Measurements from ENCODE around the gene MPO. TPM values are rescaled to one million over a fixed set of nuclear protein-coding genes. Genes with fewer than 3 reads are reported as not detected.
A peak's percentile ranks its signal among the peaks of the same experiment; 100 is the strongest.

The MPO gene
- total and polyA plus RNA-seq, 2 donors (not counting 1 experiment from before 2014, with no cell fraction given) = 0.07 TPM; not detected in 1

GRCh38 chr17:58250344-58251011 is 30.3 kb downstream of the MPO start:
- peak overlapping the region; percentile 93 for H2AFZ ChIP-seq (ENCODE audit: insufficient read depth, low read depth, low read length, poor library complexity, severe bottlenecking)
- Mint-ChIP-seq H3K4me3 (peak overlapping the region; percentile 92), H3K4me1 (peaks cover 19% of the 10 kb centered on the region), H3K9me3 (ENCODE audit: insufficient read depth) (no peaks in the 10 kb centered on the region), H3K27me3 (peaks cover 18% of the 10 kb centered on the region), H3K27ac (no peak overlapping the region)
- H3K9me3 ChIP-seq (ENCODE audit: control extremely low read depth in 1 of 3, control insufficient read depth in 2 of 3, insufficient read depth in 1 of 3, low read length in 2 of 3) = no peaks in the 10 kb centered on the region
- ATAC-seq (ENCODE audit: low read depth) (no peak), DNase-seq (no peak)
- no peaks in the 10 kb centered on the region for H4K20me1 ChIP-seq (ENCODE audit: control insufficient read depth, insufficient read depth, low read length, poor library complexity, severe bottlenecking)
- WGBS (ENCODE audit: insufficient coverage) = 83% methylated on average over 6 of the region's 12 CpGs
- ChIA-PET POLR2A (interaction anchor here (0.5 to 1.2 kb wide), 4 partner anchors 95 to 401 kb away, joined by 4 read pairs; partner anchors contain the start of genes MRPS23 and SUPT4H1), CTCF (interaction anchor here (0.6 to 8.4 kb wide), 28 partner anchors 8 to 251 kb away, joined by 3 to 58 read pairs (median 6); partner anchors contain the start of genes HSF5, LPO, MKS1 and RNF43)
- intact Hi-C loops (cut with micrococcal nuclease) = no loop called here
- H3K4me1 ChIP-seq (ENCODE audit: control insufficient read depth in 2 of 2, insufficient read depth in 2 of 2, low read length in 2 of 2) = peaks cover 14 to 18% of the 10 kb centered on the region in 2 donors
- TF ChIP-seq EZH2 (IDR thresholded peaks at IDR 0.05; ENCODE audit: borderline replicate concordance, insufficient read depth, low read depth, low read length, poor library complexity, severe bottlenecking) = no peak
- no peak for TF ChIP-seq CTCF (IDR thresholded peaks at IDR 0.05)
- H3K79me2 ChIP-seq (ENCODE audit: control insufficient read depth, insufficient read depth, low read length) = no peaks in the 10 kb centered on the region
- H3K36me3 ChIP-seq (replicated peaks in 1 of 2; ENCODE audit: control extremely low read depth in 1 of 2, control insufficient read depth in 1 of 2, extremely low read depth in 1 of 2, insufficient read depth in 2 of 2, low read length in 1 of 2) = no peaks in the 10 kb centered on the region
- H3K9ac ChIP-seq (ENCODE audit: low read length) = no peak overlapping the region
- no peak overlapping the region for H3K27ac ChIP-seq (ENCODE audit: low read length in 2 of 2)
- peaks cover 0 to 32% (median 10%) of the 10 kb centered on the region in 4 experiments for H3K27me3 ChIP-seq (replicated peaks in 1 of 4; ENCODE audit: control extremely low read depth in 1 of 4, control insufficient read depth in 3 of 4, insufficient read depth in 4 of 4, low read length in 3 of 4)
- H3K4me2 ChIP-seq (replicated peaks; ENCODE audit: low read depth, low read length, poor library complexity, severe bottlenecking) = no peak overlapping the region
- no peak overlapping the region for H3K4me3 ChIP-seq (ENCODE audit: control extremely low read depth in 1 of 5, extremely low read depth in 1 of 5, insufficient read depth in 1 of 5, low read depth in 2 of 5, low read length in 4 of 5)
